HepG2 (cell line): ENCODE results near the gene ASMT. TPM values are rescaled to one million over a fixed set of nuclear protein-coding genes. Genes with fewer than 3 reads are reported as not detected.
A peak's percentile ranks its signal among the peaks of the same experiment; 100 is the strongest.

Experiments
- ATAC-seq: fragments of 200-7000 bp; cut with Tn5 transposase; 3 replicates; pipeline ENCODE4 v1.9.1; 2020; ENCODE audit warnings: mild to moderate bottlenecking, moderate library complexity
- BruUV-seq: library from RNA; stranded (reverse); fragments of 400-500 nt; replicated peaks from 2 replicates; lab custom pipeline; 2021; lab: Mats Ljungman, UMichigan
- CTCF ChIA-PET: fragments of 300-600 bp; formaldehyde crosslinking; extraction: SDS; loops from one replicate; lab custom pipeline; 2021; ENCODE audit warnings: low total read pairs, inconsistent platforms, low intra/inter-chr PET ratio; lab: Yijun Ruan, JAX
- POLR2A ChIA-PET: fragments of 350-600 bp; sonication (Branson Sonifier 250); formaldehyde crosslinking; loops from one replicate; lab custom pipeline; 2020; ENCODE audit warnings: antibody characterized with exemption, inconsistent platforms; lab: Yijun Ruan, JAX
- DNase-seq: peaks from one replicate; pipeline ENCODE4 v3.0.0-alpha.2; 2015; ENCODE audit warnings: low spot score
- FAIRE-seq: peaks from 3 replicates; lab custom pipeline; 2011; peaks lifted over from hg19 to GRCh38; lab: Jason Lieb, UNC
- H2AFZ ChIP-seq: one replicate; pipeline ENCODE4 v1.6.1; 2011; ENCODE audit warnings: low read length, inconsistent platforms
- H3K27ac ChIP-seq: fragments of 300-600 bp; 3 replicates; pipeline ENCODE4 v1.8.0; 2011; ENCODE audit warnings: mixed run types, mild to moderate bottlenecking, mixed read lengths, low read length, inconsistent platforms; ENCODE audit not compliant: insufficient read depth; ENCODE audit errors: extremely low read length
- H3K27me3 ChIP-seq, 2 experiments: fragments of 200-600 bp in 1 of 2; 2 replicates in 1 of 2; 3 replicates in 1 of 2; pipeline versions ENCODE4 v1.6.0 to v1.8.0; 2011; ENCODE audit warnings: low read length in 2 of 2, mild to moderate bottlenecking in 2 of 2, moderate library complexity in 2 of 2, inconsistent platforms in 1 of 2; ENCODE audit not compliant: insufficient read depth in 2 of 2, control insufficient read depth in 1 of 2
- H3K36me3 ChIP-seq, 2 experiments: fragments of 200-600 bp in 1 of 2; replicated peaks in 1 of 2; 2 replicates in 1 of 2; 3 replicates in 1 of 2; pipeline versions ENCODE4 v1.5.1 to v1.8.0; 2011; ENCODE audit warnings: low read length in 2 of 2, inconsistent platforms in 1 of 2; ENCODE audit not compliant: insufficient read depth in 2 of 2, control insufficient read depth in 1 of 2
- H3K4me1 ChIP-seq: 2 replicates; pipeline ENCODE4 v1.5.1; 2012; ENCODE audit warnings: low read length, inconsistent platforms; ENCODE audit not compliant: insufficient read depth
- H3K4me2 ChIP-seq: 2 replicates; pipeline ENCODE4 v1.6.0; 2011; ENCODE audit warnings: low read depth, low read length, inconsistent platforms
- H3K4me3 ChIP-seq, 3 experiments: fragments of 200-600 bp in 1 of 3; sonication (generic), shearing (Covaris generic) in 1 of 3; replicated peaks in 1 of 3; 2 replicates each; pipeline ENCODE4 v1.5.1; 2011 to 2016; ENCODE audit warnings: low read length in 3 of 3, inconsistent platforms in 2 of 3, low read depth in 2 of 3, mild to moderate bottlenecking in 2 of 3, control low read depth in 1 of 3, mixed read lengths in 1 of 3; ENCODE audit not compliant: insufficient read depth in 1 of 3
- H3K79me2 ChIP-seq: one replicate; pipeline ENCODE4 v1.6.1; 2011; ENCODE audit warnings: low read length, inconsistent platforms; ENCODE audit not compliant: insufficient read depth
- H3K9ac ChIP-seq: 2 replicates; pipeline ENCODE4 v1.6.0; 2011; ENCODE audit warnings: mild to moderate bottlenecking, low read depth, low read length, inconsistent platforms; ENCODE audit not compliant: insufficient read depth
- H3K9me3 ChIP-seq: 2 replicates; pipeline ENCODE4 v1.5.1; 2012; ENCODE audit warnings: mild to moderate bottlenecking, low read length
- H4K20me1 ChIP-seq: 2 replicates; pipeline ENCODE4 v1.6.0; 2011; ENCODE audit warnings: inconsistent platforms, mild to moderate bottlenecking, low read length, moderate library complexity; ENCODE audit not compliant: insufficient read depth
- CREBL2 ChIP-seq: sonication (generic); formaldehyde crosslinking; IDR thresholded peaks from 2 replicates; pipeline ENCODE4 v1.8.1; 2023; ENCODE audit warnings: missing genetic modification reagents, mild to moderate bottlenecking, borderline replicate concordance
- ETV6 ChIP-seq: sonication (generic); formaldehyde crosslinking; conservative IDR thresholded peaks from 2 replicates; pipeline ENCODE4 v1.4.0; 2020; ENCODE audit warnings: missing genetic modification reagents
- HNF4G ChIP-seq, 2 experiments: sonication (generic) in 1 of 2; formaldehyde crosslinking in 1 of 2; IDR thresholded peaks; 2 replicates each; pipeline versions ENCODE4 v1.4.0 to v1.6.1; 2011 to 2020; ENCODE audit warnings: borderline replicate concordance in 2 of 2, low read depth in 2 of 2, mild to moderate bottlenecking in 2 of 2, low read length in 1 of 2, missing genetic modification reagents in 1 of 2, moderate library complexity in 1 of 2
- KDM4B ChIP-seq: sonication (generic); formaldehyde crosslinking; IDR thresholded peaks from 2 replicates; pipeline ENCODE4 v1.4.0; 2020; ENCODE audit warnings: missing genetic modification reagents
- RBFOX2 ChIP-seq: fragments of 200-400 bp; formaldehyde crosslinking; IDR thresholded peaks from 2 replicates; pipeline ENCODE4 v1.6.1; 2017; ENCODE audit warnings: low read depth, mild to moderate bottlenecking, low read length
- SPEN ChIP-seq: sonication (generic); formaldehyde crosslinking; IDR thresholded peaks from 2 replicates; pipeline ENCODE4 v1.5.1; 2020; ENCODE audit warnings: low read depth, mild to moderate bottlenecking, missing genetic modification reagents
- ZBTB49 ChIP-seq: sonication (generic); formaldehyde crosslinking; IDR thresholded peaks from 2 replicates; pipeline ENCODE4 v1.4.0; 2020; ENCODE audit warnings: missing genetic modification reagents, borderline replicate concordance
- ZNF660 ChIP-seq: sonication (generic); formaldehyde crosslinking; IDR thresholded peaks from 2 replicates; pipeline ENCODE4 v1.5.1; 2020; ENCODE audit warnings: mild to moderate bottlenecking, low read depth, missing genetic modification reagents, borderline replicate concordance
- ZNF850 ChIP-seq: sonication (generic); formaldehyde crosslinking; conservative IDR thresholded peaks from 2 replicates; pipeline ENCODE4 v1.9.0; 2021; ENCODE audit warnings: mild to moderate bottlenecking, missing genetic modification reagents
- ZSCAN25 ChIP-seq: sonication (generic); formaldehyde crosslinking; IDR thresholded peaks from 2 replicates; pipeline ENCODE4 v1.8.0; 2022; ENCODE audit warnings: mild to moderate bottlenecking, missing genetic modification reagents
- ZSCAN5A ChIP-seq: sonication (generic); formaldehyde crosslinking; IDR thresholded peaks from 2 replicates; pipeline ENCODE4 v1.8.0; 2022; ENCODE audit warnings: mild to moderate bottlenecking, missing genetic modification reagents, borderline replicate concordance
- WGBS: methylation state at CpG from one replicate; pipeline ENCODE4 v1.1.6; 2017; ENCODE audit warnings: low lambda C conversion rate; 5-methylcytosine and 5-hydroxymethylcytosine counted together
- in situ Hi-C: cut with HindIII; loops from 2 replicates; pipeline ENCODE4 v1.10.0; 2017; ENCODE audit warnings: low pct_unique_long_range_greater_than_20kb; ENCODE audit not compliant: extremely low pct_ligation_motif_present
- intact Hi-C: fragments of 100-400 bp; cut with micrococcal nuclease; formaldehyde crosslinking; loops from one replicate; pipeline ENCODE4 v1.10.0; 2022; ENCODE audit not compliant: unreplicated experiment
- polyA plus RNA-seq, 8 experiments: library from polyadenylated mRNA; depleted of rRNA in 3 of 8; stranded (reverse) in 7 of 8; unstranded in 1 of 8; fragments of >200 nt; fragmentation: Illumina TruSeq in 4 of 8; extraction: Trizol in 4 of 8; gene quantifications; 2 replicates each; pipeline versions ENCODE4 v1.2.1 to v1.2.3, GENCODE V29; 2011 to 2016; ENCODE audit warnings: low read depth in 4 of 8, missing spikeins in 1 of 8, mixed read lengths in 1 of 8; ENCODE audit not compliant: insufficient read depth in 1 of 8
- total RNA-seq, 5 experiments: library from RNA; depleted of rRNA; stranded (reverse); fragments of >200 nt; fragmentation: Illumina TruSeq; extraction: Trizol; gene quantifications; 2 replicates each; pipeline ENCODE4 v1.2.3, GENCODE V29; 2016; ENCODE audit warnings: low read depth in 1 of 5

Gene ASMT
- total and polyA plus RNA-seq, 2 of the 13 experiments (the other 11 are each of a cell fraction or from before 2014, with no cell fraction given) = 0.04 TPM; not detected in 1

GRCh38 chrX:1599791-1600405 is 15.0 kb upstream of the ASMT start:
- H3K27ac ChIP-seq = no peak overlapping the region
- in situ Hi-C loops = no loop called here
- ChIA-PET POLR2A (no interaction called here), CTCF (no interaction called here)
- peaks cover 36 to 72% of the 10 kb centered on the region in 2 experiments; a peak in 4 of 5 replicates for H3K36me3 ChIP-seq
- no peak overlapping the region for H2AFZ ChIP-seq
- intact Hi-C loops = no loop called here
- no peaks in the 10 kb centered on the region for H3K4me1 ChIP-seq
- FAIRE-seq (no peak), DNase-seq (no peak), ATAC-seq (no peak)
- WGBS = 90% methylated on average over 5 of the region's 36 CpGs
- TF ChIP-seq KDM4B (CRISPR knock-in tag) = no peak
- TF ChIP-seq CREBL2 (CRISPR knock-in tag) = no peak
- no peak for TF ChIP-seq ETV6 (CRISPR knock-in tag)
- TF ChIP-seq ZNF850 (CRISPR knock-in tag) = no peak
- no peaks in the 10 kb centered on the region for H3K27me3 ChIP-seq
- H3K4me3 ChIP-seq = no peak overlapping the region
- no peak overlapping the region for H3K4me2 ChIP-seq
- peaks cover 15% of the 10 kb centered on the region; the same call in 1 of the 2 replicates for H4K20me1 ChIP-seq
- H3K79me2 ChIP-seq = peaks cover 12% of the 10 kb centered on the region
- no peaks in the 10 kb centered on the region for H3K9me3 ChIP-seq
- H3K9ac ChIP-seq = no peak overlapping the region
- BruUV-seq = no TSS peak

GRCh38 chrX:1600406-1601050 is 14.3 kb upstream of the ASMT start:
- no peak overlapping the region for H3K4me3 ChIP-seq
- peaks cover 7% of the 10 kb centered on the region for H3K79me2 ChIP-seq
- intact Hi-C loops = no loop called here
- no peaks in the 10 kb centered on the region for H3K27me3 ChIP-seq
- no peaks in the 10 kb centered on the region for H3K4me1 ChIP-seq
- in situ Hi-C loops = no loop called here
- no peaks in the 10 kb centered on the region for H3K9me3 ChIP-seq
- H3K4me2 ChIP-seq = no peak overlapping the region
- TF ChIP-seq ZNF660 (CRISPR knock-in tag) (no peak), HNF4G (IDR thresholded peaks at IDR 0.05; ENCODE audit: borderline replicate concordance, low read depth, low read length) (no peak), HNF4G (CRISPR knock-in tag; IDR thresholded peaks at IDR 0.05; ENCODE audit: borderline replicate concordance, low read depth) (no peak), ZBTB49 (CRISPR knock-in tag) (no peak), RBFOX2 (peak; percentile 29; the same call in 1 of the 2 replicates), ZSCAN25 (CRISPR knock-in tag) (no peak), ZSCAN5A (CRISPR knock-in tag) (no peak), SPEN (no peak)
- TF ChIP-seq, all 625 proteins: peak for 1
- H3K9ac ChIP-seq = no peak overlapping the region
- FAIRE-seq (no peak), ATAC-seq (no peak), DNase-seq (no peak)
- H4K20me1 ChIP-seq = peaks cover 14% of the 10 kb centered on the region; the same call in 1 of the 2 replicates
- no peak overlapping the region for H3K27ac ChIP-seq
- ChIA-PET CTCF (no interaction called here), POLR2A (no interaction called here)
- peaks cover 31 to 65% of the 10 kb centered on the region in 2 experiments; a peak in 4 of 5 replicates for H3K36me3 ChIP-seq
- no peak overlapping the region for H2AFZ ChIP-seq
- 98% methylated on average over 36 of the region's 52 CpGs for WGBS
- BruUV-seq = no TSS peak
